ENCODE measurements around the gene ASF1B.

The ASF1B gene

GRCh38 chr19:14175351-14175792 lies 39.0 kb upstream of the ASF1B start:
- TF ChIP-seq CTCF (IDR thresholded peaks at IDR 0.05; ENCODE audit: low read depth, low read length, poor library complexity, severe bottlenecking) (no peak), EZH2phosphoT487 (IDR thresholded peaks at IDR 0.05; ENCODE audit: borderline replicate concordance, low read length) (no peak)
- H3K36me3 ChIP-seq (ENCODE audit: control insufficient read depth, low read length) = no peaks in the 10 kb centered on the region
- no peaks in the 10 kb centered on the region for H3K9me2 ChIP-seq (replicated peaks; ENCODE audit: control insufficient read depth, low read length)

GRCh38 chr19:14174883-14175282 lies 38.5 kb upstream of the ASF1B start:
- H4K20me1 ChIP-seq (ENCODE audit: control insufficient read depth, insufficient read depth, low read depth, low read length) = no peaks in the 10 kb centered on the region
- no peaks in the 10 kb centered on the region for H3F3A ChIP-seq (ENCODE audit: control insufficient read depth, insufficient read depth)
- no peaks in the 10 kb centered on the region for H3K9me3 ChIP-seq (ENCODE audit: control insufficient read depth, insufficient read depth, low read length)
- no peak overlapping the region for H3K27ac ChIP-seq (ENCODE audit: low read depth, low read length)
- no peak overlapping the region for H3K4me2 ChIP-seq (ENCODE audit: low read length)
- H3K36me3 ChIP-seq (ENCODE audit: control insufficient read depth, low read length) = no peaks in the 10 kb centered on the region
- H3K9me2 ChIP-seq (replicated peaks; ENCODE audit: control insufficient read depth, low read length) = no peaks in the 10 kb centered on the region
- H3K79me2 ChIP-seq (ENCODE audit: control insufficient read depth, low read length) = no peaks in the 10 kb centered on the region
- no peak for TF ChIP-seq EZH2phosphoT487 (IDR thresholded peaks at IDR 0.05; ENCODE audit: borderline replicate concordance, low read length)
- TF ChIP-seq CTCF (IDR thresholded peaks at IDR 0.05; ENCODE audit: low read depth, low read length, poor library complexity, severe bottlenecking) = no peak
- H3K4me1 ChIP-seq (ENCODE audit: control insufficient read depth, low read length) = no peaks in the 10 kb centered on the region
- H3K4me3 ChIP-seq (ENCODE audit: low read length) = no peak overlapping the region
- no peaks in the 10 kb centered on the region for H3K27me3 ChIP-seq (ENCODE audit: control insufficient read depth, low read length)

More at GRCh38 chr19:14175351-14175792, 39.0 kb upstream of the ASF1B start:
- no peaks in the 10 kb centered on the region for H3F3A ChIP-seq (ENCODE audit: control insufficient read depth, insufficient read depth)
- H3K4me3 ChIP-seq (ENCODE audit: low read length) = no peak overlapping the region
- no peak overlapping the region for H3K4me2 ChIP-seq (ENCODE audit: low read length)
- H3K9me3 ChIP-seq (ENCODE audit: control insufficient read depth, insufficient read depth, low read length) = no peaks in the 10 kb centered on the region
- no peaks in the 10 kb centered on the region for H3K27me3 ChIP-seq (ENCODE audit: control insufficient read depth, low read length)
- H3K27ac ChIP-seq (ENCODE audit: low read depth, low read length) = no peak overlapping the region
- no peaks in the 10 kb centered on the region for H3K4me1 ChIP-seq (ENCODE audit: control insufficient read depth, low read length)
- H3K79me2 ChIP-seq (ENCODE audit: control insufficient read depth, low read length) = no peaks in the 10 kb centered on the region
- no peaks in the 10 kb centered on the region for H4K20me1 ChIP-seq (ENCODE audit: control insufficient read depth, insufficient read depth, low read depth, low read length)

GRCh38 chr19:14168993-14169392 lies 32.6 kb upstream of the ASF1B start:
- no peaks in the 10 kb centered on the region for H3K4me1 ChIP-seq (ENCODE audit: control insufficient read depth, low read length)
- no peak overlapping the region for H3K27ac ChIP-seq (ENCODE audit: low read depth, low read length)
- no peaks in the 10 kb centered on the region for H3F3A ChIP-seq (ENCODE audit: control insufficient read depth, insufficient read depth)
- no peaks in the 10 kb centered on the region for H4K20me1 ChIP-seq (ENCODE audit: control insufficient read depth, insufficient read depth, low read depth, low read length)
- no peaks in the 10 kb centered on the region for H3K79me2 ChIP-seq (ENCODE audit: control insufficient read depth, low read length)
- no peak for TF ChIP-seq EZH2phosphoT487 (IDR thresholded peaks at IDR 0.05; ENCODE audit: borderline replicate concordance, low read length)
- no peak for TF ChIP-seq CTCF (IDR thresholded peaks at IDR 0.05; ENCODE audit: low read depth, low read length, poor library complexity, severe bottlenecking)
- H3K9me2 ChIP-seq (replicated peaks; ENCODE audit: control insufficient read depth, low read length) = no peaks in the 10 kb centered on the region
- no peaks in the 10 kb centered on the region for H3K9me3 ChIP-seq (ENCODE audit: control insufficient read depth, insufficient read depth, low read length)
- H3K4me2 ChIP-seq (ENCODE audit: low read length) = no peak overlapping the region
- H3K36me3 ChIP-seq (ENCODE audit: control insufficient read depth, low read length) = no peaks in the 10 kb centered on the region
- no peak overlapping the region for H3K4me3 ChIP-seq (ENCODE audit: low read length)
- H3K27me3 ChIP-seq (ENCODE audit: control insufficient read depth, low read length) = peaks cover 28% of the 10 kb centered on the region

Data from DOHH2 (cell line).